ENCODE data around the gene CR1.
"Not testable (repeated sequence)": the region's sequence is repeated elsewhere in the genome, so short reads cannot be mapped to it uniquely, and the experiment has no call there.

CR1 gene

GRCh38 chr1:207493212-207493611, 2.7 kb upstream of the CR1 start:
- Mint-ChIP-seq H3K4me1 (peaks cover 13% of the 10 kb centered on the region), H3K27me3 (peaks cover 19% of the 10 kb centered on the region), H3K36me3 (ENCODE audit: low read depth) (no peaks in the 10 kb centered on the region), H3K9me3 (no peaks in the 10 kb centered on the region), H3K27ac (no peak overlapping the region), H3K4me3 (no peak overlapping the region)
- no peak for DNase-seq
- no peak for ATAC-seq

GRCh38 chr1:207494171-207494570, 1.8 kb upstream of the CR1 start:
- Mint-ChIP-seq H3K4me3 (no peak overlapping the region), H3K4me1 (peaks cover 15% of the 10 kb centered on the region), H3K27me3 (peaks cover 19% of the 10 kb centered on the region), H3K36me3 (ENCODE audit: low read depth) (no peaks in the 10 kb centered on the region), H3K9me3 (no peaks in the 10 kb centered on the region), H3K27ac (no peak overlapping the region)
- ATAC-seq (no peak), DNase-seq (no peak)

GRCh38 chr1:207495281-207495680, 676 bp upstream of the CR1 start:
- ATAC-seq; H3K9me3 Mint-ChIP-seq; H3K27ac Mint-ChIP-seq; H3K4me3 Mint-ChIP-seq; H3K36me3 Mint-ChIP-seq (ENCODE audit: low read depth); DNase-seq: not testable (repeated sequence)
- Mint-ChIP-seq H3K4me1 (peaks cover 24% of the 10 kb centered on the region), H3K27me3 (peaks cover 19% of the 10 kb centered on the region)

- H3K9me3 Mint-ChIP-seq, result no peaks in the 10 kb centered on the region
- H3K27me3 Mint-ChIP-seq, result peaks cover 24% of the 10 kb centered on the region
- no peak overlapping the region for H3K4me3 Mint-ChIP-seq
- no peak overlapping the region for H3K27ac Mint-ChIP-seq
- no peaks in the 10 kb centered on the region for H3K36me3 Mint-ChIP-seq (ENCODE audit: low read depth)
- no peak for ATAC-seq
- peaks cover 33% of the 10 kb centered on the region for H3K4me1 Mint-ChIP-seq
- DNase-seq, result no peak
Measured at GRCh38 chr1:207497941-207498340, 2.0 kb downstream of the CR1 start.

- no peak overlapping the region for H3K4me3 Mint-ChIP-seq
- H3K36me3 Mint-ChIP-seq (ENCODE audit: low read depth), result no peaks in the 10 kb centered on the region
- peaks cover 24% of the 10 kb centered on the region for H3K27me3 Mint-ChIP-seq
- ATAC-seq (peak; percentile 68), DNase-seq (peak; percentile 69)
- peak overlapping the region; percentile 76 for H3K27ac Mint-ChIP-seq
- H3K9me3 Mint-ChIP-seq, result no peaks in the 10 kb centered on the region
- peaks cover 33% of the 10 kb centered on the region for H3K4me1 Mint-ChIP-seq
Measured at GRCh38 chr1:207499573-207499972, 3.6 kb downstream of the CR1 start.

DNA sequence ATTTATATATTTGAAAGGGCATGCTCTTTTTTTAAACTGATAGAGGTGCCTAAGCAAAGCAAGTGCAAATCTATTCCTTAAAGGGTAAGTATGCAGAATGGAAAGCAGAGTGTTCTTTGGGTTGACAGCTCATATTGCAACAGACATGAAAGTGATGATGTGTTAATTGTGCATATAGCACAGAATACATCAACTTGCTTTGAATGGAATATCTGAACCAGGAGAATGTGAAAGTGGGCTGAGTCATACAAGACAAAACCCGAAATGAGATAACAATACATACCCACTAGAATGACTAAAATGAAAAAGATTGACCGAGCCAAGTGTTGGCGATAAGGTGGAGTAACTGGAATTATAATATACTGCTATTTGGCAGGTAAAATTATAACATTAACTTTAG, 4.3 kb downstream of the CR1 start:
- no peaks in the 10 kb centered on the region for H3K36me3 Mint-ChIP-seq (ENCODE audit: low read depth)
- no peaks in the 10 kb centered on the region for H3K9me3 Mint-ChIP-seq
- no peak overlapping the region for H3K4me3 Mint-ChIP-seq
- H3K27me3 Mint-ChIP-seq, result peaks cover 23% of the 10 kb centered on the region
- DNase-seq (no peak), ATAC-seq (peak; percentile 91)
- H3K27ac Mint-ChIP-seq, result no peak overlapping the region
- peaks cover 33% of the 10 kb centered on the region for H3K4me1 Mint-ChIP-seq

GRCh38 chr1:207501071-207501470, 5.1 kb downstream of the CR1 start:
- H3K4me3 Mint-ChIP-seq, result no peak overlapping the region
- H3K4me1 Mint-ChIP-seq, result peaks cover 25% of the 10 kb centered on the region
- no peaks in the 10 kb centered on the region for H3K36me3 Mint-ChIP-seq (ENCODE audit: low read depth)
- H3K27ac Mint-ChIP-seq, result no peak overlapping the region
- DNase-seq, result no peak
- H3K27me3 Mint-ChIP-seq, result peaks cover 16% of the 10 kb centered on the region
- H3K9me3 Mint-ChIP-seq, result no peaks in the 10 kb centered on the region
- ATAC-seq, result no peak

DNA sequence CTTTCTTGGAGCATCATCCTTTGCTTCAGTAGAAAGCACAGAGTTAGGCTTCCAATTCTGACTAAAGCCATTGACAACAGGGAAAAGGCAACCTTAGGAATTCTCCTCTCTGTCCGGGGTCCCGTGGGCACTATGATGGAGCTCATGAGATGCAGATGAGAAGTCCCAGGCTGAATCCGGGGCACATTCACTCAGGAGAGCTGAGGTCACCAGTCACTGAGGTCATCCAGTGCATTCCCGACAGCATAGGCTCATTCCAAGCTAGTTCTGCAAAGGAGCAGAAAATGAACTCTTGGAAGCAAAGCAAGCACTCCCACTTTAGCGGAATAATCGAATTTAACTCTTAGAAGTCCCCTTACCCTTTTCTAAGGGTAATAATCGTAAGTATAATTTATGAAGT, 6.8 kb downstream of the CR1 start:
- Mint-ChIP-seq H3K4me3 (no peak overlapping the region), H3K27ac (no peak overlapping the region)

GRCh38 chr1:207503950-207504349, 8.0 kb downstream of the CR1 start:
- no peak overlapping the region for H3K27ac Mint-ChIP-seq
- peaks cover 22% of the 10 kb centered on the region for H3K4me1 Mint-ChIP-seq
- ATAC-seq, result no peak
- H3K4me3 Mint-ChIP-seq, result no peak overlapping the region
- no peaks in the 10 kb centered on the region for H3K9me3 Mint-ChIP-seq
- peaks cover 6% of the 10 kb centered on the region for H3K27me3 Mint-ChIP-seq
- DNase-seq, result no peak
- peaks cover 2% of the 10 kb centered on the region for H3K36me3 Mint-ChIP-seq (ENCODE audit: low read depth)

More for the DNA sequence above, 6.8 kb downstream of the CR1 start:
- peaks cover 9% of the 10 kb centered on the region for H3K27me3 Mint-ChIP-seq
- no peak for DNase-seq
- ATAC-seq, result no peak
- no peaks in the 10 kb centered on the region for H3K9me3 Mint-ChIP-seq
- H3K4me1 Mint-ChIP-seq, result peaks cover 22% of the 10 kb centered on the region
- H3K36me3 Mint-ChIP-seq (ENCODE audit: low read depth), result peaks cover 2% of the 10 kb centered on the region

GRCh38 chr1:207504438-207504837, 8.5 kb downstream of the CR1 start:
- H3K27me3 Mint-ChIP-seq, result peaks cover 6% of the 10 kb centered on the region

DNA sequence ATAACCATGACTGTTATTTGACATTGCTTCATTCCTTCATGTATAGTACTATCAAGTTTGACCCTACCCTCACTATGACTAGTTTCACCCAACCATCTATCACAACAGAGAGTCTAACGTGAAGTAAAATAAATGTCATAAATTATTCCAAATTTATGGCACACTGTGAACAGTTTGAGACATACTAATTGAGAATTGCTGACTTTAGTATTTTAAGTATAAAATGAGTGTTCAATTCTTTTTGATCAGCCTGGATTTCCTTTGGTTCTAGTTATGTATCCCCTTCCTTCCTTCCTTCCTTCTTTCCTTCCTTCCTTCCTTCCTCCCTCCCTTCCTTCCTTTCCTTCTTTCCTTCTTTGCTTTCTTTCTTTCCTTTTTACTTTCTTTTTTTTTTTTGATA, 14.5 kb downstream of the CR1 start:
- Mint-ChIP-seq H3K9me3 (no peaks in the 10 kb centered on the region), H3K36me3 (ENCODE audit: low read depth) (peaks cover 2% of the 10 kb centered on the region), H3K27me3 (peaks cover 2% of the 10 kb centered on the region), H3K27ac (no peak overlapping the region), H3K4me1 (peaks cover 2% of the 10 kb centered on the region), H3K4me3 (no peak overlapping the region)
- DNase-seq (no peak), ATAC-seq (no peak)

More at GRCh38 chr1:207504438-207504837, 8.5 kb downstream of the CR1 start:
- Mint-ChIP-seq H3K4me3 (no peak overlapping the region), H3K9me3 (no peaks in the 10 kb centered on the region), H3K27ac (no peak overlapping the region), H3K4me1 (peaks cover 17% of the 10 kb centered on the region), H3K36me3 (ENCODE audit: low read depth) (peaks cover 2% of the 10 kb centered on the region)
- DNase-seq (no peak), ATAC-seq (no peak)

- no peaks in the 10 kb centered on the region for H3K36me3 Mint-ChIP-seq (ENCODE audit: low read depth)
- H3K27ac Mint-ChIP-seq, result no peak overlapping the region
- no peak for ATAC-seq
- H3K27me3 Mint-ChIP-seq, result no peaks in the 10 kb centered on the region
- no peaks in the 10 kb centered on the region for H3K4me1 Mint-ChIP-seq
- H3K9me3 Mint-ChIP-seq, result no peaks in the 10 kb centered on the region
- DNase-seq, result no peak
- no peak overlapping the region for H3K4me3 Mint-ChIP-seq
Measured at GRCh38 chr1:207514890-207515289, 18.9 kb downstream of the CR1 start.

- no peaks in the 10 kb centered on the region for H3K27me3 Mint-ChIP-seq
- H3K36me3 Mint-ChIP-seq (ENCODE audit: low read depth), result no peaks in the 10 kb centered on the region
- no peak overlapping the region for H3K27ac Mint-ChIP-seq
- ATAC-seq (no peak), DNase-seq (no peak)
- no peak overlapping the region for H3K4me3 Mint-ChIP-seq
- no peaks in the 10 kb centered on the region for H3K9me3 Mint-ChIP-seq
- H3K4me1 Mint-ChIP-seq, result no peaks in the 10 kb centered on the region
Measured at GRCh38 chr1:207516729-207517128, 20.8 kb downstream of the CR1 start.

- Mint-ChIP-seq H3K27ac (no peak overlapping the region), H3K4me1 (no peaks in the 10 kb centered on the region), H3K4me3 (no peak overlapping the region), H3K36me3 (ENCODE audit: low read depth) (no peaks in the 10 kb centered on the region), H3K27me3 (no peaks in the 10 kb centered on the region), H3K9me3 (no peaks in the 10 kb centered on the region)
- DNase-seq, result no peak
- no peak for ATAC-seq
Measured at GRCh38 chr1:207518608-207519236, 22.8 kb downstream of the CR1 start.

DNA sequence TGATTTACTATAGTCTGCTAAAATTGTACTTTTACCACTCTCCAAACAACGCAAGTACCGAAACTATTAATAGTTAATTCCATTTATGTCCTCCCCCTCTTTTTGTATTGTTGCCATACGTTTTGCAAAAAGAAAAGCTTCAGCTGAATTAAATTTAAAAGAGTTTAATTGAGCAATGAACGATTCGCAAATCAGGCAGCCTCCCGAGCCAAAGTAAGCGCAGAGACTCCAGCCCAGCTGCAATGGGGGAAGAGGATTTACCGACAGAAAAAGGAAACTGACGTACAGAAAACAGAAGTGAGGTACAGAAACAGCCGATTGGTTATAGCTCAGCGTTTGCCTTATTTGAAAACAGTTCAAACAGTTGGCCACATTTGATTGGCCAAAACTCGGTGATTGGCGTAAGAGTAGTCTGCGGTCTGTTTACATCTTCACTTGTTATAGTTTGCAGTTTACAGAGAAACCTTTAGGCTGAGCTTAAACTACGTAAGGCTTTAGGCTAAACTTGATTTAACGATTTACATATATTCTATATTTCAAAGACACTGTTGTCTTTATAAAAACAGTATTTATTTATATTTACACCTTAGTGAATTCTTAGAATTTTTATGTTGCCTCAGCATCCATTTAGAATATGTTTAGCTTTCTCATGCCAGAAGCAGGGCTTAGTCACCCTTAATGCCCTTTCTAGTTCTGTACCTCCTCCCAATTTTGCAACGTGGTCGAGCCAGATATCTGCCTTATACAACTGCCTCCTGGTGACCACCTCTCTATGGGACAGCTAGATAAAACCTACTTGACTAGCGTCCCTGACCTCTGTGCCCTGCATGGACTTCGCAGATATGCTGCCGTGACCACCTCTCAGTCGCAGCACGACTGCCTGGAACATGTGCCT, 23.8 kb downstream of the CR1 start:
- H3K27ac Mint-ChIP-seq, result no peak overlapping the region
- no peak for DNase-seq
- H3K27me3 Mint-ChIP-seq, result no peaks in the 10 kb centered on the region
- no peaks in the 10 kb centered on the region for H3K4me1 Mint-ChIP-seq
- no peak for ATAC-seq
- H3K36me3 Mint-ChIP-seq (ENCODE audit: low read depth), result no peaks in the 10 kb centered on the region
- no peaks in the 10 kb centered on the region for H3K9me3 Mint-ChIP-seq
- H3K4me3 Mint-ChIP-seq, result no peak overlapping the region
